ENCODE results near the gene VWF. TPM values are rescaled to one million over a fixed set of nuclear protein-coding genes. Genes with fewer than 3 reads are reported as not detected.

The VWF gene
- total and polyA plus RNA-seq, 2 of the 13 experiments (the other 11 are each of a cell fraction or from before 2014, with no cell fraction given) = 0.20 to 0.25 TPM

DNA sequence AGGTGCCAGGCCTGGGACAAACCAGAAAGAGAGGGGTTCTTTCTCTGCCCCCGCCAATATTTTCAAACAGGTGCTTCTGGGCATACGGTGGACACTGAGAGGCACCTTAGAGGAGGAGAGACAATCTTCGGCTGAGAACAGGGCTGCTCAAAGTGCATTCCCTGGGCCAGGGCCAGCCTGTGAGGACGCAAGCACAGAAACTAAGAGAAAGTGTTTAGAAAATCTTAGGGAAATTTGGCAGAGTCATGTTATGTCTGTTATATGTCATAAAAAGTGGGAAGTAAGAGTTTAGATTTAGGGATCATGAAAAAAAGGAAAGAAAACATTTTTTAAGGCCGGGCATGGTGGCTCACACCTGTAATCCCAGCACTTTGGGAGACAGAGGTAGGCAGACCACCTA lies 83.7 kb downstream of the VWF start:
- no peaks in the 10 kb centered on the region for H4K20me1 ChIP-seq (ENCODE audit: insufficient read depth, low read length)
- H3K4me1 ChIP-seq (ENCODE audit: insufficient read depth, low read length) = no peaks in the 10 kb centered on the region
- ChIA-PET POLR2A (no interaction called here), CTCF (ENCODE audit: low intra/inter-chr PET ratio, low total read pairs) (interaction anchor here (0.9 to 5.7 kb wide), 3 partner anchors 22 to 244 kb away, joined by 3 to 141 read pairs (median 5); no protein-coding TSS in a partner anchor)
- no peak for DNase-seq (ENCODE audit: low spot score)
- FAIRE-seq = no peak
- H2AFZ ChIP-seq (ENCODE audit: low read length) = no peak overlapping the region
- no peak overlapping the region for H3K9ac ChIP-seq (ENCODE audit: insufficient read depth, low read depth, low read length)
- no TSS peak for BruUV-seq (replicated peaks)
- TF ChIP-seq ZNF205 (CRISPR knock-in tag; IDR thresholded peaks at IDR 0.05) (no peak), ZFP36 (IDR thresholded peaks at IDR 0.05; ENCODE audit: borderline replicate concordance, low read depth, low read length, partially characterized antibody) (no peak), ZNF639 (CRISPR knock-in tag; conservative IDR thresholded peaks at IDR 0.05) (no peak), RCOR2 (CRISPR knock-in tag; IDR thresholded peaks at IDR 0.05) (no peak), NRL (CRISPR knock-in tag; IDR thresholded peaks at IDR 0.05; ENCODE audit: borderline replicate concordance) (no peak)
- TF ChIP-seq, protein P1, sequence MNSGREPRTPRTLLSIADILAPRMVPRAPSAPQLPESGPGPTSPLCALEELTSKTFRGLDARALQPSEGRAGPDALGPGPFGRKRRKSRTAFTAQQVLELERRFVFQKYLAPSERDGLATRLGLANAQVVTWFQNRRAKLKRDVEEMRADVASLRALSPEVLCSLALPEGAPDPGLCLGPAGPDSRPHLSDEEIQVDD (CRISPR knock-in tag; IDR thresholded peaks at IDR 0.05; ENCODE audit: borderline replicate concordance) = no peak
- H3K4me2 ChIP-seq (ENCODE audit: low read depth, low read length) = no peak overlapping the region
- no peaks in the 10 kb centered on the region for H3K9me3 ChIP-seq (ENCODE audit: low read length)
- no peak for ATAC-seq
- no peaks in the 10 kb centered on the region for H3K27me3 ChIP-seq (ENCODE audit: control insufficient read depth in 1 of 2, insufficient read depth in 2 of 2, low read length in 2 of 2)
- no peaks in the 10 kb centered on the region for H3K79me2 ChIP-seq (ENCODE audit: insufficient read depth, low read length)
- 54% methylated on average over 5 of the region's 5 CpGs for whole genome bisulfite sequencing (ENCODE audit: low lambda C conversion rate)
- in situ Hi-C loops (cut with HindIII; ENCODE audit: extremely low pct_ligation_motif_present, low pct_unique_long_range_greater_than_20kb) (no loop called here), intact Hi-C loops (cut with micrococcal nuclease; ENCODE audit: unreplicated experiment) (no loop called here)
- no peak overlapping the region for H3K27ac ChIP-seq (ENCODE audit: extremely low read length, insufficient read depth, low read length)
- H3K4me3 ChIP-seq (replicated peaks in 1 of 3; ENCODE audit: insufficient read depth in 1 of 3, low read depth in 2 of 3, low read length in 3 of 3) = no peak overlapping the region
- H3K36me3 ChIP-seq (replicated peaks in 1 of 2; ENCODE audit: control insufficient read depth in 1 of 2, insufficient read depth in 2 of 2, low read length in 2 of 2) = no peaks in the 10 kb centered on the region

All from HepG2 (cell line).